Measurements from ENCODE around the gene TBC1D2.
A peak's percentile ranks its signal among the peaks of the same experiment; 100 is the strongest.

GRCh38 chr9:98207606-98208005, 47.8 kb downstream of the TBC1D2 start:
- TF ChIP-seq TAF1 (conservative IDR thresholded peaks at IDR 0.05) (no peak), CTCF (IDR thresholded peaks at IDR 0.05; ENCODE audit: low read depth, low read length, missing input control) (no peak), RAD21 (IDR thresholded peaks at IDR 0.05) (peak; percentile 54 to 67), GABPA (IDR thresholded peaks at IDR 0.05 in 1 of 2, conservative IDR thresholded peaks at IDR 0.05 in 1 of 2) (no peak), SP1 (IDR thresholded peaks at IDR 0.05) (no peak), YY1 (IDR thresholded peaks at IDR 0.05) (no peak), HNF4A (conservative IDR thresholded peaks at IDR 0.05) (peak in 1 of 2 donors; percentile 18), HNF4G (IDR thresholded peaks at IDR 0.05) (no peak), EGR1 (IDR thresholded peaks at IDR 0.05; ENCODE audit: low read depth in 2 of 2) (no peak), FOXA1 (IDR thresholded peaks at IDR 0.05) (no peak)
- TF ChIP-seq, protein P1, sequence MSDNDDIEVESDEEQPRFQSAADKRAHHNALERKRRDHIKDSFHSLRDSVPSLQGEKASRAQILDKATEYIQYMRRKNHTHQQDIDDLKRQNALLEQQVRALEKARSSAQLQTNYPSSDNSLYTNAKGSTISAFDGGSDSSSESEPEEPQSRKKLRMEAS (IDR thresholded peaks at IDR 0.05): no peak
- TF ChIP-seq, protein P2, sequence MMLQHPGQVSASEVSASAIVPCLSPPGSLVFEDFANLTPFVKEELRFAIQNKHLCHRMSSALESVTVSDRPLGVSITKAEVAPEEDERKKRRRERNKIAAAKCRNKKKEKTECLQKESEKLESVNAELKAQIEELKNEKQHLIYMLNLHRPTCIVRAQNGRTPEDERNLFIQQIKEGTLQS (IDR thresholded peaks at IDR 0.05): no peak
- TF ChIP-seq, protein P3, sequence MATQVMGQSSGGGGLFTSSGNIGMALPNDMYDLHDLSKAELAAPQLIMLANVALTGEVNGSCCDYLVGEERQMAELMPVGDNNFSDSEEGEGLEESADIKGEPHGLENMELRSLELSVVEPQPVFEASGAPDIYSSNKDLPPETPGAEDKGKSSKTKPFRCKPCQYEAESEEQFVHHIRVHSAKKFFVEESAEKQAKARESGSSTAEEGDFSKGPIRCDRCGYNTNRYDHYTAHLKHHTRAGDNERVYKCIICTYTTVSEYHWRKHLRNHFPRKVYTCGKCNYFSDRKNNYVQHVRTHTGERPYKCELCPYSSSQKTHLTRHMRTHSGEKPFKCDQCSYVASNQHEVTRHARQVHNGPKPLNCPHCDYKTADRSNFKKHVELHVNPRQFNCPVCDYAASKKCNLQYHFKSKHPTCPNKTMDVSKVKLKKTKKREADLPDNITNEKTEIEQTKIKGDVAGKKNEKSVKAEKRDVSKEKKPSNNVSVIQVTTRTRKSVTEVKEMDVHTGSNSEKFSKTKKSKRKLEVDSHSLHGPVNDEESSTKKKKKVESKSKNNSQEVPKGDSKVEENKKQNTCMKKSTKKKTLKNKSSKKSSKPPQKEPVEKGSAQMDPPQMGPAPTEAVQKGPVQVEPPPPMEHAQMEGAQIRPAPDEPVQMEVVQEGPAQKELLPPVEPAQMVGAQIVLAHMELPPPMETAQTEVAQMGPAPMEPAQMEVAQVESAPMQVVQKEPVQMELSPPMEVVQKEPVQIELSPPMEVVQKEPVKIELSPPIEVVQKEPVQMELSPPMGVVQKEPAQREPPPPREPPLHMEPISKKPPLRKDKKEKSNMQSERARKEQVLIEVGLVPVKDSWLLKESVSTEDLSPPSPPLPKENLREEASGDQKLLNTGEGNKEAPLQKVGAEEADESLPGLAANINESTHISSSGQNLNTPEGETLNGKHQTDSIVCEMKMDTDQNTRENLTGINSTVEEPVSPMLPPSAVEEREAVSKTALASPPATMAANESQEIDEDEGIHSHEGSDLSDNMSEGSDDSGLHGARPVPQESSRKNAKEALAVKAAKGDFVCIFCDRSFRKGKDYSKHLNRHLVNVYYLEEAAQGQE (IDR thresholded peaks at IDR 0.05): no peak
- TF ChIP-seq, protein P4, sequence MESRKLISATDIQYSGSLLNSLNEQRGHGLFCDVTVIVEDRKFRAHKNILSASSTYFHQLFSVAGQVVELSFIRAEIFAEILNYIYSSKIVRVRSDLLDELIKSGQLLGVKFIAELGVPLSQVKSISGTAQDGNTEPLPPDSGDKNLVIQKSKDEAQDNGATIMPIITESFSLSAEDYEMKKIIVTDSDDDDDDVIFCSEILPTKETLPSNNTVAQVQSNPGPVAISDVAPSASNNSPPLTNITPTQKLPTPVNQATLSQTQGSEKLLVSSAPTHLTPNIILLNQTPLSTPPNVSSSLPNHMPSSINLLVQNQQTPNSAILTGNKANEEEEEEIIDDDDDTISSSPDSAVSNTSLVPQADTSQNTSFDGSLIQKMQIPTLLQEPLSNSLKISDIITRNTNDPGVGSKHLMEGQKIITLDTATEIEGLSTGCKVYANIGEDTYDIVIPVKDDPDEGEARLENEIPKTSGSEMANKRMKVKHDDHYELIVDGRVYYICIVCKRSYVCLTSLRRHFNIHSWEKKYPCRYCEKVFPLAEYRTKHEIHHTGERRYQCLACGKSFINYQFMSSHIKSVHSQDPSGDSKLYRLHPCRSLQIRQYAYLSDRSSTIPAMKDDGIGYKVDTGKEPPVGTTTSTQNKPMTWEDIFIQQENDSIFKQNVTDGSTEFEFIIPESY (IDR thresholded peaks at IDR 0.05): no peak

Measured in liver (tissue), 3 donors.